SU-DHL-6 (cell line): ENCODE results near the gene RHOT1.

Experiments
- CTCF ChIP-seq: fragments of 200-600 bp; sonication (generic); IDR thresholded peaks from one replicate; pipeline ENCODE4 v1.5.1; 2017; ENCODE audit warnings: antibody characterized with exemption, mild to moderate bottlenecking, low read length, moderate library complexity; ENCODE audit not compliant: insufficient read depth, poor library complexity, severe bottlenecking
- EZH2phosphoT487 ChIP-seq: fragments of 200-600 bp; sonication (generic), shearing (Covaris generic); conservative IDR thresholded peaks from 2 replicates; pipeline ENCODE4 v1.6.1; 2018; ENCODE audit warnings: mild to moderate bottlenecking, antibody characterized with exemption, low read length, moderate library complexity, mixed read lengths

DNA sequence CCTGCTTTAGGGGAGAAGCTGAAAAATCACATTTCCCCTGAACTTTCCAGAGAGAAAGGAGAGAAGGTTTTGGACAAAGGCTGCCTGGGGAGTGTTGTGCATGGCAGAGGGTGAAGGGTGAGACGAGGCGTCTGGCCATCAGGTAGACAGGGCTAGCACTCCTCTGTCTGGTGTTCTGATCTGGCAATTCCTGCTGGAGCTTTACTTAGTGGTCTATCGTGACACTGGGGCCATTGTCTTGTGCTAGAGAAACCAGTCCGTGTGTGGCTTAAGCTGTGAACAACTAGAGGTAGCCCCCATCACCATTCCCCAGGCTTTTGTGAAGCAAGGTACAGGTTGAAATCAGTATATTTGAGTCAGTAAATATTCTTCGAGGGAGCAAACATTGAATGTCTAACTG lies 131.8 kb downstream of the RHOT1 start:
- no peak for TF ChIP-seq CTCF
- TF ChIP-seq EZH2phosphoT487 = no peak
